GM13977 (cell line): ENCODE measurements around the gene CASK.
"Not testable (repeated sequence)": the region's sequence is repeated elsewhere in the genome, so short reads cannot be mapped to it uniquely, and the experiment has no call there.

Experiments used
- DNase-seq: peaks from one replicate; pipeline ENCODE4 v3.0.0; 2012; ENCODE audit warnings: low spot score
- in situ Hi-C: fragments of 300-500 bp; cut with MboI; formaldehyde crosslinking; loops from one replicate; pipeline ENCODE4 v1.12.0; 2022; ENCODE audit warnings: low sequenced_read_pairs, low pct_unique_long_range_greater_than_20kb, mixed read lengths, inconsistent platforms; ENCODE audit not compliant: unreplicated experiment
- TF ChIP-seq, protein P1 (sequence below): IDR thresholded peaks from 2 replicates; pipeline ENCODE4 v1.5.1; 2012; ENCODE audit warnings: mild to moderate bottlenecking, control low read depth; ENCODE audit not compliant: insufficient read depth; ENCODE audit errors: extremely low read depth, missing control alignments

Gene CASK

DNA sequence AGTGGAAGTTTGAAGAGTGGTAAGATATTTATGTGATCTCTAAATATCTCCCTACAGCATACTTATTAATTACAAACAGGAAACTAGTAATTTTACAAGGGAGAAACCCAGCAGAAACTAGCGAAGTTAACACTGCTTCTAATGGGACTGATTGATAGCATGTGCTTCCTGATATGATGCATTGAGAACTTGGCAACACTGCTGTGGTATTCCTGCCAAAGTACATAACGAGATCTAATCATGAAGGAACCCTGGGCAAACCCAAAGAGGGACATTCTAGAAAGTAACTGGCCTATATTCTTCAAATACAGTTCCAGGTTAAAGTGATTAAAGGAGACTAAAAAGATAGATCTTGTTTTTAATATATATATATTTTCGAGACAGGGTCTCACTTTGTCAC lies 239.2 kb downstream of the CASK start:
- no peak for DNase-seq
- TF ChIP-seq, protein P1, sequence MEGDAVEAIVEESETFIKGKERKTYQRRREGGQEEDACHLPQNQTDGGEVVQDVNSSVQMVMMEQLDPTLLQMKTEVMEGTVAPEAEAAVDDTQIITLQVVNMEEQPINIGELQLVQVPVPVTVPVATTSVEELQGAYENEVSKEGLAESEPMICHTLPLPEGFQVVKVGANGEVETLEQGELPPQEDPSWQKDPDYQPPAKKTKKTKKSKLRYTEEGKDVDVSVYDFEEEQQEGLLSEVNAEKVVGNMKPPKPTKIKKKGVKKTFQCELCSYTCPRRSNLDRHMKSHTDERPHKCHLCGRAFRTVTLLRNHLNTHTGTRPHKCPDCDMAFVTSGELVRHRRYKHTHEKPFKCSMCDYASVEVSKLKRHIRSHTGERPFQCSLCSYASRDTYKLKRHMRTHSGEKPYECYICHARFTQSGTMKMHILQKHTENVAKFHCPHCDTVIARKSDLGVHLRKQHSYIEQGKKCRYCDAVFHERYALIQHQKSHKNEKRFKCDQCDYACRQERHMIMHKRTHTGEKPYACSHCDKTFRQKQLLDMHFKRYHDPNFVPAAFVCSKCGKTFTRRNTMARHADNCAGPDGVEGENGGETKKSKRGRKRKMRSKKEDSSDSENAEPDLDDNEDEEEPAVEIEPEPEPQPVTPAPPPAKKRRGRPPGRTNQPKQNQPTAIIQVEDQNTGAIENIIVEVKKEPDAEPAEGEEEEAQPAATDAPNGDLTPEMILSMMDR = no peak
- in situ Hi-C loops = no loop called here

DNA sequence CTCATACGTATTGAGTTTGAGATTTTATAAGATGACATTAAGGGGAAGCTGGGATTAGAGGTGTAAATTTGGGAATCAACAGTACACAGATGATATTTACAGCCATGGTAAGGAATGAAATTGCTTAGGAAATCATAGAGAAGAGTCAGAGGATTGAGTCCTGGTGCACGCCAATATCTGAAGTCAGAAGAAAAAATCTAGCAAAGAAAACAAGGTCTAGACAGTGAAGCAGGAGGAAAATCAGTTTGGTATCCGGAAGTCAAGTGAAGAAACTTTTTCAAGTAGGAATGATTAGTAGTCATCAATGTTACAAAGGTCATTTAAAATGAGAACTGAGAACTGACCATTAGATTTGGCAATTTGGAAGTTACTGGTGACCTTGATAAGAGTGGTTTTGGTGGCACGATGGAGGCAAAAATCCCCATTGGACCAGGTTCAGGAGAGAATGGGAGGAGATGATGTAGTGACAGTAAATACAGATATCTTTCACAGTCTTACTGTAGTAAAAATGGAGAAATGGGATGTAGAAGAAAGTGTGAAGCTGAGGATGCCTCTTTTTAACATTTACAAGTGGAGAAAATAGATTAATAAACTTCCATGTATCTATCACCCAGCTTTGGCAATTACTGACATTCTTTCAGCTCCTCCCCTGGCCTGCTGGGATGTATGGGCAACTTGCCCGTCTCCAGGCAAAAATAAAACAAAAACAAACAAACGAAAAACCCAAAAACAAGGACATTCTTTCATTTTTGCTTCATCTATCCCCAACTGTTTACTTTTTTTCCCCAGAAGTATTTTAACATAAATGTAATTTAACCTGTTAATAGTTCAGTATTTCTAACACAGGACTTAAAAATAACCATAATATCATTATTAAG lies 245.9 kb downstream of the CASK start:
- DNase-seq = no peak
- TF ChIP-seq, protein P1 = no peak
- in situ Hi-C loops = no loop called here

DNA sequence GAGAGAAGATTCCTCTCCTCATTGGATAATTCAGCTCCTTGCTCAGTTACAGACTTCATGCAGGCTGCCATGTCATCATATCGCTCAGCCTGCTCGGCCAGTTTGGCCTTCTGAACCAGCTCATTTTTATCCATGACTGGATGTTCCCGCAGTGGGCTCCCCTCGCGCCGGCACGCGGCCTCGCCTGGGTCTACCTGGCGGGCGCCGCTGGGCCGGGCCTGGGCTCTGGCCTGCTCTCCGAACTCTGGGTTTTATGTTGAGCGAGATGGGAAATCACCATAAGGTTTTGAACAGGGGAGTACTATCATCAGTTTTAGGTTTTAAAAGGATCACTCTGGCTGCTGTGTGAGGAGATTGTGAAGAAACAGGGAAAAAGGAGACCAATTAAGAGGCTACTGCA lies 247.0 kb downstream of the CASK start:
- DNase-seq, in situ Hi-C loops: not testable (repeated sequence)

DNA sequence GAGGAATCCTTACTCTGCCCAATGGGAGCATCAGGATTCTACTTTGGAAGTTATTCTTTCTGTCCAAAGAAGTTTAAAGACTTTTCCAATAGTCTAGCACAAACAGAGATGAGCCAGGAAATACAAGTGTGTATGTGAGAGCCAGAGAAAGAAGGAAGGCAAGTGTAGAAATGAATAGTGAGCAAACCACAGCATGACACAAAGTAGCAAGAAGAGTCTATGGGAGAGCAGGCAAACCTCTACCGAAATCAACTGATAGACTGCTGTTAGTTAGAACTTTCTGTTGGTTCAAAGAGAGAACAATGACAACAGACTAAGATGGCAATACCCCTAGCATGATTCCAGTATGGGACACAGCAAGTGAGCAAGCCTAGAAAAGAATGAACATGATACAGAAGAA lies 250.7 kb downstream of the CASK start:
- TF ChIP-seq, protein P1 = no peak
- in situ Hi-C loops = no loop called here
- no peak for DNase-seq

DNA sequence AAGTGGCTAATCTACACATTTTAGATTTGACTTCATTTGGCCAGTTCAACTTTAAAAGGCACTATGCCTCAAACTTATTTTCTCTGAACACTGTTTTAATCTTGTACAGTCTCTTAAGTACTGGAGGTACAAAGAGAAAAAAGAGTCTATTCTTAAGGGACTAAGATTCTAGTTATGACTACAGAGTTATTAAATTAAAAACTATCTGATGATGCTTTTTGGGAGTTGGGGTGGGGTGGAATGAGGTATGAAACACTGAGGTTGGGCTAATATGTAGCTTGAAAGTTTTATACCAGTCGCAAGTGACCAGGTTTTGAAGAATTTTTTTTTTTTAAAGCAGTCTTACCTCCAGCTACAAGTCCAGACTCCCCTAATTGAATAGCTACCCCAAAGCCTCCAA lies 252.3 kb downstream of the CASK start:
- in situ Hi-C loops = no loop called here
- TF ChIP-seq, protein P1 = no peak
- no peak for DNase-seq

DNA sequence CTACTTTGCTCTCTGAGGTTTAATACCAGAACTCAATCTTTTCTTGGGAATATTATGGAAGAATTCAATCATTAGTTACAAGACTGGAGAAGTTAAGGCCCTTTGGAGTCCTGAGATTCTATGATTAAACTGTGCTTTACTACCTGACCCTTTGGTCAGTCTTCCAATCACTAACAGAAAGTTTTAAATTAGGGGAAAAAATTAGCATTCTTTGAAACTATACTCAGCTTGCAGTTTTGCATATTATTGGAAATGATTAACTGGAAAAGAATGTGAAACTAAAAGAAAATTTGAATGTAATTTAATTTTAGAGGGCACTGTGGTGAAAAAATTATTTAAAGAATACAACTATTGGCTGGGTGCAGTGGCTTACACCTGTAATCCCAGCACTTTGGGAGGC lies 253.2 kb downstream of the CASK start:
- TF ChIP-seq, protein P1 = no peak
- DNase-seq = no peak
- in situ Hi-C loops = no loop called here

DNA sequence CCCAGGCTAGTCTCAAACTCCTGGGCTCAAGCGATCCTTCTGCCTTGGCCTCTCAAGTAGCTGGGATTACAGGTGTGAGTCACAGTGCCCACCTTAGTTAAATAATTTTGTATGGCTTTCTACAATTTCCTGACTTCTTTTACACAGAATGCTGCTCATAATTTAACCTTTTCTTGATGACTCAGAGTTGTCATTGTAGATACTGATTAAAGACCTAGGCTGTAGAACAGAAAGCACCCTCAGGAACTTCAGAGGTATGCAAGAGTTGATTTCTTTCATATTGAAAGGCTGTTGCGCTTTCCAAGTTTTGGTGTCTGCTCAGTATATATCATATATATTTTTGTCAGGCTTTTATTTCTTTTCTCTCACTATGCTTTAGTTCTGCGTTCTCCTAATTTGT lies 255.7 kb downstream of the CASK start:
- in situ Hi-C loops = no loop called here
- no peak for DNase-seq
- TF ChIP-seq, protein P1 = no peak
